ENCODE measurements around the gene CAPN5.

DNA sequence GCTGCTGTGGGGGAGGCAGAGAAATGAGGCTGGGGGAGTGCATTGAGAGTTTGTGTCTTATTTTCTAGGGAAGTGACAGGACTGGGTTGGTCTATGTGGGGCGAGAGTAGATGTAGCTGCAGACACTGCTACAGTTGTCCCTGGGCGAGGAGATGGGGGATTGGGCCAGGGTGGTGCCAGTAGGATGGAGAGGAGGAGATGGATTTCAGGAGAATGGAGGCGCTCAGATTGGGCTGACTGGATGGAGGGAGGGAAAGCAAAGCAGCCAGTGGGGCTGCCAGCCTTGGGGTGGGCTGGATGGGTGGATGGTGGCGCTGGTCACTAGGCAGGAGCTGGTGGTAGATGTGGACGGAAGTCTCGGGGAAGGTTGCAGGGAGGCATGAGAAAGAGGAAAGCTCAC, 45.2 kb downstream of the CAPN5 start:
- TF ChIP-seq, protein P1, sequence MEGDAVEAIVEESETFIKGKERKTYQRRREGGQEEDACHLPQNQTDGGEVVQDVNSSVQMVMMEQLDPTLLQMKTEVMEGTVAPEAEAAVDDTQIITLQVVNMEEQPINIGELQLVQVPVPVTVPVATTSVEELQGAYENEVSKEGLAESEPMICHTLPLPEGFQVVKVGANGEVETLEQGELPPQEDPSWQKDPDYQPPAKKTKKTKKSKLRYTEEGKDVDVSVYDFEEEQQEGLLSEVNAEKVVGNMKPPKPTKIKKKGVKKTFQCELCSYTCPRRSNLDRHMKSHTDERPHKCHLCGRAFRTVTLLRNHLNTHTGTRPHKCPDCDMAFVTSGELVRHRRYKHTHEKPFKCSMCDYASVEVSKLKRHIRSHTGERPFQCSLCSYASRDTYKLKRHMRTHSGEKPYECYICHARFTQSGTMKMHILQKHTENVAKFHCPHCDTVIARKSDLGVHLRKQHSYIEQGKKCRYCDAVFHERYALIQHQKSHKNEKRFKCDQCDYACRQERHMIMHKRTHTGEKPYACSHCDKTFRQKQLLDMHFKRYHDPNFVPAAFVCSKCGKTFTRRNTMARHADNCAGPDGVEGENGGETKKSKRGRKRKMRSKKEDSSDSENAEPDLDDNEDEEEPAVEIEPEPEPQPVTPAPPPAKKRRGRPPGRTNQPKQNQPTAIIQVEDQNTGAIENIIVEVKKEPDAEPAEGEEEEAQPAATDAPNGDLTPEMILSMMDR (IDR thresholded peaks at IDR 0.05; ENCODE audit: low read depth, low read length, poor library complexity, severe bottlenecking) = no peak
- no peak for TF ChIP-seq EZH2phosphoT487 (IDR thresholded peaks at IDR 0.05; ENCODE audit: borderline replicate concordance, low read length)
